ENCODE results near the gene ST6GAL1.
"Not testable (repeated sequence)": the region's sequence is repeated elsewhere in the genome, so short reads cannot be mapped to it uniquely, and the experiment has no call there.

ST6GAL1 gene

DNA sequence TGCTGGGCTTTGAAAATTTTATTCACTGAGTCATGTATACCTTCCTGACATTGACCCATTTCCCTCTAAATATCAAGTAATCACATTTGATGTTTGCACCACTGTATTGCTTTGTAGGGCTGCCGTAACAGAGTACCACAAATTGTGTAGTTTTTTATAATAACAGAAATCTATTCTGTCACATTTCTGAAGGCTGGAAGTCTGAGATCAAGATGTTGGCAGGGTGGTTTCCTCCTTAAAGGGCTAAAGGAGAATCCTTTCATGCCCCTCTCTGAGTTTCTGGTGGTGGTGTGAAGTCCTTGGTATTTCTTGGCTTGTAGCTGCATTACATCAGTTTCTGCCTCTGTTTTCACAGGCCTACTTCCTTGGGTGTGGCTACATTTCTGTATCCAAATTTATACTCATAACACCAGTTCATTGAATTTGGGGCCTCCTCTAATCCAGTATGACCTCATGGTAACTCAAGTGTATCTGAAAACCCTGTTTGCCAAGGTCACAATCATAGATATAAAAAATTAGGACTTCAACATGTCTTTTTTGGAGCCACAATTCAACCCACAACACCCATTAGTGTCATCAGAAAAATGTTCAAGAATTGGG, 29.1 kb upstream of the ST6GAL1 start:
- Mint-ChIP-seq H3K36me3 (ENCODE audit: low read depth) (no peaks in the 10 kb centered on the region), H3K4me3 (no peak overlapping the region), H3K4me1 (peaks cover 18% of the 10 kb centered on the region), H3K27ac (no peak overlapping the region), H3K27me3 (ENCODE audit: low read depth) (no peaks in the 10 kb centered on the region), H3K9me3 (peaks cover 18% of the 10 kb centered on the region)
- TF ChIP-seq, protein P1, sequence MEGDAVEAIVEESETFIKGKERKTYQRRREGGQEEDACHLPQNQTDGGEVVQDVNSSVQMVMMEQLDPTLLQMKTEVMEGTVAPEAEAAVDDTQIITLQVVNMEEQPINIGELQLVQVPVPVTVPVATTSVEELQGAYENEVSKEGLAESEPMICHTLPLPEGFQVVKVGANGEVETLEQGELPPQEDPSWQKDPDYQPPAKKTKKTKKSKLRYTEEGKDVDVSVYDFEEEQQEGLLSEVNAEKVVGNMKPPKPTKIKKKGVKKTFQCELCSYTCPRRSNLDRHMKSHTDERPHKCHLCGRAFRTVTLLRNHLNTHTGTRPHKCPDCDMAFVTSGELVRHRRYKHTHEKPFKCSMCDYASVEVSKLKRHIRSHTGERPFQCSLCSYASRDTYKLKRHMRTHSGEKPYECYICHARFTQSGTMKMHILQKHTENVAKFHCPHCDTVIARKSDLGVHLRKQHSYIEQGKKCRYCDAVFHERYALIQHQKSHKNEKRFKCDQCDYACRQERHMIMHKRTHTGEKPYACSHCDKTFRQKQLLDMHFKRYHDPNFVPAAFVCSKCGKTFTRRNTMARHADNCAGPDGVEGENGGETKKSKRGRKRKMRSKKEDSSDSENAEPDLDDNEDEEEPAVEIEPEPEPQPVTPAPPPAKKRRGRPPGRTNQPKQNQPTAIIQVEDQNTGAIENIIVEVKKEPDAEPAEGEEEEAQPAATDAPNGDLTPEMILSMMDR (IDR thresholded peaks at IDR 0.05; ENCODE audit: unreplicated experiment in 3 of 3) = no peak

DNA sequence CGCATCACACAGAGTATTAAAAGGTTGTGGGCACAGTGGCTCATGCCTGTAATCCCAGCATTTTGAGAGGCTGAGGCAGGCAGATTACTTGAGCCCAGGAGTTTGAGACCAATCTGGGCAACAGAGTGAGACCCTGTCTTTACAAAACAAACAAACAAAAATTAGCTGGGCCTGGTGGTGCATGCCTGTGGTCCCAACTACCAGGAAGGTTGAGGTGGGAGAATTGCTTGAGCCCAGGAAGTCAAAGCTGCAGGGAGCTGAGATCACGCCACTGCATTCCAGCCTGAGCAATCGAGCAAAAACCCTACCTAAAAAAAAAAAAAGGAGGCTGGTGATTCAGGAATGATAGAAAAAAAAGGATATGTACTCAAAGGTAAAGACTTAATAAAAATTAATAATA, 28.2 kb upstream of the ST6GAL1 start:
- H3K4me3 Mint-ChIP-seq = no peak overlapping the region
- TF ChIP-seq, protein P1 (IDR thresholded peaks at IDR 0.05; ENCODE audit: unreplicated experiment in 3 of 3) = no peak
- no peak overlapping the region for H3K27ac Mint-ChIP-seq
- H3K36me3 Mint-ChIP-seq (ENCODE audit: low read depth) = peaks cover 6% of the 10 kb centered on the region
- peaks cover 24% of the 10 kb centered on the region for H3K9me3 Mint-ChIP-seq
- no peaks in the 10 kb centered on the region for H3K27me3 Mint-ChIP-seq (ENCODE audit: low read depth)
- H3K4me1 Mint-ChIP-seq = peaks cover 8% of the 10 kb centered on the region

DNA sequence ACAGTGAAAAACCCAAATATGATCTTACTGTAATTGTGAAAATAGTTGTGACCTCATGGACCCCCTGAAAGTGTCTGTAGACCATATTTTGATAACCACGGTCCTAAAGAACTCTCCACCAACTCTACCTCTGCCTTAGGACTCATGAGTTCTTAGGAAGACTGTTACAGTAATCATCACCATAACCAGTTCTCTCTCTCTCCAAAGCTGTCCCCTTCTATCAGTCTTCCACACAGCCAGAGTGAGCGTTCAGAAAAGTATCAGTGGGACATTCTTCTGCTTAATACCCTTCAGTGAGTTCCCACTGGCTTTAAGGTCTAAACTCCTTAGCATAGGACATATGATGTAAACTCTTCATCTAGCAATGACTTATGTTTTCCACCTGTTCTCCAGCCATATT, 27.6 kb upstream of the ST6GAL1 start:
- peaks cover 4% of the 10 kb centered on the region for H3K4me1 Mint-ChIP-seq
- peaks cover 6% of the 10 kb centered on the region for H3K36me3 Mint-ChIP-seq (ENCODE audit: low read depth)
- H3K9me3 Mint-ChIP-seq = peaks cover 25% of the 10 kb centered on the region
- no peaks in the 10 kb centered on the region for H3K27me3 Mint-ChIP-seq (ENCODE audit: low read depth)
- TF ChIP-seq, protein P1 (IDR thresholded peaks at IDR 0.05; ENCODE audit: unreplicated experiment in 3 of 3) = no peak
- H3K27ac Mint-ChIP-seq = no peak overlapping the region
- H3K4me3 Mint-ChIP-seq = no peak overlapping the region

DNA sequence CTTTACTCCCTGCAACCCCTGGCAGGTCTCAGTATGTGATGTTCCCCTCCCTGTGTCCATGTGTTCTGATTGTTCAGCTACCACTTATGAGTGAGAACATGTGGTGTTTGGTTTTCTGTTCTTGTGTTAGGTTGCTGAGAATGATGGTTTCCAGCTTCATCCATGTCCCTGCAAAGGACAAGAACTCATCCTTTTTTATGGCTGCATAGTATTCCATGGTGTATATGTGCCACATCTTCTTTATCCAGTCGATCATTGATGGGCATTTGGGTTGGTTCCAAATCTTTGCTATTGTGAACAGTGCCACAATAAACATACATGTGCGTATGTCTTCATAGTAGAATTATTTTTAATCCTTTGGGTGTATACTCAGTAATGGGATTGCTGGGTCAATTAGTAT, 26.6 kb upstream of the ST6GAL1 start:
- not testable (repeated sequence) for H3K27me3 Mint-ChIP-seq (ENCODE audit: low read depth); H3K36me3 Mint-ChIP-seq (ENCODE audit: low read depth); H3K27ac Mint-ChIP-seq; H3K4me3 Mint-ChIP-seq; H3K4me1 Mint-ChIP-seq
- peaks cover 27% of the 10 kb centered on the region for H3K9me3 Mint-ChIP-seq

DNA sequence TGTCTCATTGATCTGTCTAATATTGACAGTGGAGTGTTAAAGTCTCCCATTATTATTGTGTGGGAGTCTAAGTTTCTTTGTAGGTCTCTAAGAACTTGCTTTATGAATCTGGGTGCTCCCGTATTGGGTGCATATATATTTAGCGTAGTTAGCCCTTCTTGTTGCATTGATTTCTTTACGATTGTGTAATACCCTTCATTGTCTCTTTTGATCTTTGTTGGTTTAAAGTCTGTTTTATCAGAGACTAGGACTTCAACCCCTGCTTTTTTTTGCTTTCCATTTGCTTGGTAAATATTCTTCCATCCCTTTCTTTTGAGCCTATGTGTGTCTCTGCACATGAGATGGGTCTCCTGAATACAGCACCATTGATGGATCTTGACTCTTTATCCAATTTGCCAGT, 23.3 kb upstream of the ST6GAL1 start:
- H3K36me3 Mint-ChIP-seq (ENCODE audit: low read depth); H3K27me3 Mint-ChIP-seq (ENCODE audit: low read depth); H3K27ac Mint-ChIP-seq; H3K4me3 Mint-ChIP-seq; H3K4me1 Mint-ChIP-seq: not testable (repeated sequence)
- peaks cover 27% of the 10 kb centered on the region for H3K9me3 Mint-ChIP-seq

DNA sequence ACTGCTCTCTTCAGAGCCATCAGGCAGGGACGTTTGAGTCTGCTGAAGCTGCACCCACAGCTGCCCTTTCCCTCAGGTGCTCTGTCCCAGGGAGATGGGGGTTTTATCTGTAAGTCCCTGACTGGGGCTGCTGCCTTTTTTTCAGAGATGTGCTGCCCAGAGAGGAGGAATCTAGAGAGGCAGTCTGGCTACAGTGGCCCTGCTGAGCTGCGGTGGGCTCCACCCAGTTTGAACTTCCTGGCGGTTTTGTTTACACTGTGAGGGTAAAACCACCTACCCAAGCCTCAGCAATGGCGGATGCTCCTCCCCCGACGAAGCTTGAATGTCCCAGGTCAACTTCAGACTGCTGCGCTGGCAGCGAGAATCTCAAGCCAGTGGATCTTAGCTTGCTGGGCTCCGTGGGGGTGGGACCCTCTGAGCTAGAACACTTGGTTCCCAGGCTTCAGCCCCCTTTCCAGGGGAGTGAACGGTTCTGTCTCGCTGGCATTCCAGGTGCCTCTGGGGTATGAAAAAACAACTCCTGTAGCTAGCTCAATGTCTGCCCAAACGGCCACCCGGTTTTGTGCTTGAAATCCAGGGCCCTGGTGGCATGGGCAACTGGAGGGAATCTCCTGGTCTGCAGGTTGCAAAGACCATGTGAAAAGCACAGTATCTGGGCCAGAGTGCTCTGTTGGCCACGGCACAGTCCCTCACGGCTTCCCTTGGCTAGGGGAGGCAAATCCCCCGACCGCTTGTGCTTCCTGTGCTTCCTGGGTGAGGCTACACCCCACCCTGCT, 21.1 kb upstream of the ST6GAL1 start:
- TF ChIP-seq, protein P1 (IDR thresholded peaks at IDR 0.05; ENCODE audit: unreplicated experiment in 3 of 3) = no peak

More for the DNA sequence above, 21.1 kb upstream of the ST6GAL1 start:
- no peaks in the 10 kb centered on the region for H3K4me1 Mint-ChIP-seq
- H3K9me3 Mint-ChIP-seq = peaks cover 24% of the 10 kb centered on the region
- H3K27ac Mint-ChIP-seq = no peak overlapping the region
- no peaks in the 10 kb centered on the region for H3K27me3 Mint-ChIP-seq (ENCODE audit: low read depth)
- H3K4me3 Mint-ChIP-seq = no peak overlapping the region
- H3K36me3 Mint-ChIP-seq (ENCODE audit: low read depth) = peaks cover 6% of the 10 kb centered on the region

All from nephron (organoid).